ENCODE results near the gene MET. TPM values are rescaled to one million over a fixed set of nuclear protein-coding genes. Genes with fewer than 3 reads are reported as not detected.

Gene MET
- total RNA-seq, 1 donor from 2014 or later = 7.0 TPM

DNA sequence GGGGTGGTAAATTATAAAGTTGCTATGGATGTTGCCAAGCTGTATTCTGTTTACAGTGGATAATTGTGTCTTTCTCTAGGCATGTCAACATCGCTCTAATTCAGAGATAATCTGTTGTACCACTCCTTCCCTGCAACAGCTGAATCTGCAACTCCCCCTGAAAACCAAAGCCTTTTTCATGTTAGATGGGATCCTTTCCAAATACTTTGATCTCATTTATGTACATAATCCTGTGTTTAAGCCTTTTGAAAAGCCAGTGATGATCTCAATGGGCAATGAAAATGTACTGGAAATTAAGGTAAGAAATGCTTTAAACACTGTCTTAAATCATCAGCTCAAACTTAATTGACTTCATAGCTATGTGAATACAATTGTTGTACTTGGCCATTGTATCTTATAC, 91.0 kb downstream of the MET start:
- H3K4me3 Mint-ChIP-seq = no peak overlapping the region

DNA sequence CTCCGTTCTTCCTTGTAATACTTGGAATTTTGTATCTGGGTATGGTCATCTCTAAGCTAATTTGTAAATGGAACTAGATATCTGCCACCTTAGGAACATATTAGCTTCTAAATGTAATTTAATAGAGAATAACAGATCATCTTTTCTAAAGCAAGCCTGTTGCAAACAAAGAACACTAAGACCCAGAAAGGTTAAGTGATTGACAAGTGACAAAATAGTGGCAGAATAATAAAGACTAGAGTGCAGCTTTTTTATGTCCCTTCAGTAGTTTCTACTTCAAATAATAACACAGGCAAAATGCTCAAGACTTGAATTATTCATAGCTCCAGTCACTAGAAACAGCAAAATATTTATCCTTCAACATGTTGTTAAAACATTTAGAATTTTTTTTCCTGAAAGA, 91.7 kb downstream of the MET start:
- TF ChIP-seq, protein P1, sequence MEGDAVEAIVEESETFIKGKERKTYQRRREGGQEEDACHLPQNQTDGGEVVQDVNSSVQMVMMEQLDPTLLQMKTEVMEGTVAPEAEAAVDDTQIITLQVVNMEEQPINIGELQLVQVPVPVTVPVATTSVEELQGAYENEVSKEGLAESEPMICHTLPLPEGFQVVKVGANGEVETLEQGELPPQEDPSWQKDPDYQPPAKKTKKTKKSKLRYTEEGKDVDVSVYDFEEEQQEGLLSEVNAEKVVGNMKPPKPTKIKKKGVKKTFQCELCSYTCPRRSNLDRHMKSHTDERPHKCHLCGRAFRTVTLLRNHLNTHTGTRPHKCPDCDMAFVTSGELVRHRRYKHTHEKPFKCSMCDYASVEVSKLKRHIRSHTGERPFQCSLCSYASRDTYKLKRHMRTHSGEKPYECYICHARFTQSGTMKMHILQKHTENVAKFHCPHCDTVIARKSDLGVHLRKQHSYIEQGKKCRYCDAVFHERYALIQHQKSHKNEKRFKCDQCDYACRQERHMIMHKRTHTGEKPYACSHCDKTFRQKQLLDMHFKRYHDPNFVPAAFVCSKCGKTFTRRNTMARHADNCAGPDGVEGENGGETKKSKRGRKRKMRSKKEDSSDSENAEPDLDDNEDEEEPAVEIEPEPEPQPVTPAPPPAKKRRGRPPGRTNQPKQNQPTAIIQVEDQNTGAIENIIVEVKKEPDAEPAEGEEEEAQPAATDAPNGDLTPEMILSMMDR (IDR thresholded peaks at IDR 0.05) = no peak
- TF ChIP-seq EZH2phosphoT487 (IDR thresholded peaks at IDR 0.05) (no peak), EZH2 (IDR thresholded peaks at IDR 0.05) (no peak)
- no peaks in the 10 kb centered on the region for H3K36me3 Mint-ChIP-seq
- DNase-seq (ENCODE audit: low spot score) = no peak
- H3K79me2 ChIP-seq (ENCODE audit: low read depth) = no peaks in the 10 kb centered on the region
- H2AFZ ChIP-seq (replicated peaks) = no peak overlapping the region
- H3K4me3 ChIP-seq = no peak overlapping the region
- H3K27ac Mint-ChIP-seq = no peak overlapping the region
- H3K4me1 ChIP-seq = no peaks in the 10 kb centered on the region
- no peaks in the 10 kb centered on the region for H3K9me3 ChIP-seq (ENCODE audit: low read depth)
- no peak overlapping the region for H3K9ac ChIP-seq
- no peak overlapping the region for H3K4me2 ChIP-seq
- H3K4me3 Mint-ChIP-seq = no peak overlapping the region
- H3K27me3 ChIP-seq = no peaks in the 10 kb centered on the region
- peaks cover 31% of the 10 kb centered on the region for H3K4me1 Mint-ChIP-seq
- no peaks in the 10 kb centered on the region for H3F3A ChIP-seq (ENCODE audit: low read depth)
- no peaks in the 10 kb centered on the region for H4K20me1 ChIP-seq (ENCODE audit: low read depth)
- no peak overlapping the region for H3K27ac ChIP-seq
- H3K27me3 Mint-ChIP-seq (ENCODE audit: insufficient read depth, low read depth) = peaks cover 3% of the 10 kb centered on the region
- no peaks in the 10 kb centered on the region for H3K36me3 ChIP-seq
- H3K9me3 Mint-ChIP-seq = no peaks in the 10 kb centered on the region

More for the DNA sequence above, 91.0 kb downstream of the MET start:
- Mint-ChIP-seq H3K36me3 (no peaks in the 10 kb centered on the region), H3K27me3 (ENCODE audit: insufficient read depth, low read depth) (peaks cover 3% of the 10 kb centered on the region), H3K4me1 (peaks cover 31% of the 10 kb centered on the region), H3K27ac (no peak overlapping the region), H3K9me3 (no peaks in the 10 kb centered on the region)
- H3K4me3 ChIP-seq = no peak overlapping the region
- H3K9me3 ChIP-seq (ENCODE audit: low read depth) = no peaks in the 10 kb centered on the region
- H3K27me3 ChIP-seq = no peaks in the 10 kb centered on the region
- no peaks in the 10 kb centered on the region for H3F3A ChIP-seq (ENCODE audit: low read depth)
- no peaks in the 10 kb centered on the region for H3K36me3 ChIP-seq
- no peaks in the 10 kb centered on the region for H3K4me1 ChIP-seq
- H3K27ac ChIP-seq = no peak overlapping the region
- H3K4me2 ChIP-seq = no peak overlapping the region
- no peaks in the 10 kb centered on the region for H4K20me1 ChIP-seq (ENCODE audit: low read depth)
- H2AFZ ChIP-seq (replicated peaks) = no peak overlapping the region
- H3K9ac ChIP-seq = no peak overlapping the region
- H3K79me2 ChIP-seq (ENCODE audit: low read depth) = no peaks in the 10 kb centered on the region
- no peak for TF ChIP-seq EZH2 (IDR thresholded peaks at IDR 0.05)
- no peak for TF ChIP-seq EZH2phosphoT487 (IDR thresholded peaks at IDR 0.05)
- TF ChIP-seq, protein P1 (IDR thresholded peaks at IDR 0.05) = no peak
- no peak for DNase-seq (ENCODE audit: low spot score)

DNA sequence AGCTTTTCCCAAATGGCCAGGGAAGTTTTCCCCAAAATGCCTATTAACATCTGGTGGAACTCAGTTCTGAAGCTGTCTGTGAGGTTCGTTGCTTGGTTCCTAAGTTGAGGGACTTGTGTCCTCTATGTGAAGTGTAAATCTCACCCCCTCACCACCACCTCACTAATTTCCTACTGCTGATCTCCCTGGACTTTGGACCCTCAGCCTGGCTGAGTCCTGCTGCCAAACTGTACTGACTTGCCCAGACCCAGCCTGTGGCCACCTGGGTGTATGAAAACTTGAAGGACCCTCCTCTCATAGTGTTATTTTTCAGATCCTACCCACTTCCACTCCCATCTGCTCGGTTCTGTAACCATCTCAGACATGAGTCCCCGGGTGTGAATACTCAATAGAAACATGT, 94.9 kb downstream of the MET start:
- no peak for DNase-seq (ENCODE audit: low spot score)
- Histone ChIP-seq H3K4me2 (no peak overlapping the region), H3K79me2 (ENCODE audit: low read depth) (no peaks in the 10 kb centered on the region), H3K27me3 (no peaks in the 10 kb centered on the region), H3K4me1 (no peaks in the 10 kb centered on the region), H3K9ac (no peak overlapping the region), H3K4me3 (no peak overlapping the region), H3F3A (ENCODE audit: low read depth) (no peaks in the 10 kb centered on the region), H3K9me3 (ENCODE audit: low read depth) (no peaks in the 10 kb centered on the region), H4K20me1 (ENCODE audit: low read depth) (no peaks in the 10 kb centered on the region), H3K27ac (no peak overlapping the region), H3K36me3 (no peaks in the 10 kb centered on the region), H2AFZ (replicated peaks) (no peak overlapping the region)
- Mint-ChIP-seq H3K27me3 (ENCODE audit: insufficient read depth, low read depth) (peaks cover 3% of the 10 kb centered on the region), H3K27ac (no peak overlapping the region), H3K4me1 (peaks cover 30% of the 10 kb centered on the region), H3K4me3 (no peak overlapping the region), H3K9me3 (no peaks in the 10 kb centered on the region), H3K36me3 (no peaks in the 10 kb centered on the region)
- TF ChIP-seq, protein P1 (IDR thresholded peaks at IDR 0.05) = no peak
- no peak for TF ChIP-seq EZH2 (IDR thresholded peaks at IDR 0.05)
